Small intestine (tissue), 4 donors: ENCODE data around the gene ERGIC2. TPM values are rescaled to one million over a fixed set of nuclear protein-coding genes. Genes with fewer than 3 reads are reported as not detected.

Experiments used
- polyA plus RNA-seq, 4 donors: library from polyadenylated mRNA; stranded (reverse) in 3 of 4; unstranded in 1 of 4; fragments of 200-250 nt in 3 of 4; fragments of 120-200 nt in 1 of 4; gene quantifications; one replicate each; pipeline versions ENCODE4 v1.2.1 to v1.2.3, GENCODE V29; 2013
- donor health status: healthy with polysubstance abuse.
- donor health status: Bipolar disorder and iron deficiency.
- donor health status: healthy.

The ERGIC2 gene
- polyA plus RNA-seq, 4 donors: 10.8 to 59.9 (median 24.1) TPM

Other genes starting within 250 kb of the ERGIC2 start
- 10 to 100 TPM in 3 of 4 donors, 1 to 10 TPM in 1; 9.7 to 25.8 (median 20.4) TPM for gene FAR2, start 231.9 kb downstream of the ERGIC2 start, polyA plus RNA-seq
- under 1 TPM in 2 of 4 donors, not detected in 2; 0.01 to 0.24 TPM for gene OVCH1, start 116.5 kb upstream of the ERGIC2 start, polyA plus RNA-seq